HepG2 (cell line): Measurements from ENCODE around the gene KISS1R.

Source experiments
- AHR ChIP-seq: IDR thresholded peaks from 2 replicates; pipeline ENCODE4 v1.6.1; 2018; ENCODE audit warnings: missing genetic modification reagents, missing compliant biosample characterization
- CEBPB ChIP-seq: IDR thresholded peaks from 2 replicates; pipeline ENCODE4 v1.6.1; 2011; ENCODE audit warnings: low read depth, low read length, improper control_type of control experiment, borderline replicate concordance
- CHCHD3 ChIP-seq: sonication (generic); formaldehyde crosslinking; IDR thresholded peaks from 2 replicates; pipeline ENCODE4 v1.8.0; 2022; ENCODE audit warnings: mild to moderate bottlenecking, missing genetic modification reagents, moderate library complexity
- CREB3 ChIP-seq: sonication (generic); formaldehyde crosslinking; IDR thresholded peaks from 2 replicates; pipeline ENCODE4 v1.5.0; 2020; ENCODE audit warnings: missing genetic modification reagents
- CTCF ChIP-seq: sonication (generic); formaldehyde crosslinking; IDR thresholded peaks from 2 replicates; pipeline ENCODE4 v1.5.0; 2020; ENCODE audit warnings: mild to moderate bottlenecking, missing genetic modification reagents, moderate library complexity
- EZH2 ChIP-seq: conservative IDR thresholded peaks from 2 replicates; pipeline ENCODE4 v1.6.1; 2012; ENCODE audit warnings: mild to moderate bottlenecking, low read depth, low read length, moderate library complexity
- HNRNPK ChIP-seq: fragments of 200-400 bp; formaldehyde crosslinking; IDR thresholded peaks from 2 replicates; pipeline ENCODE4 v1.6.1; 2018; ENCODE audit warnings: low read length, low read depth, moderate library complexity, mild to moderate bottlenecking; ENCODE audit not compliant: poor library complexity, severe bottlenecking
- JUND ChIP-seq: sonication (generic); formaldehyde crosslinking; IDR thresholded peaks from 2 replicates; pipeline ENCODE4 v1.8.0; 2022; ENCODE audit warnings: mild to moderate bottlenecking, missing genetic modification reagents
- POLR2A ChIP-seq, 2 experiments: IDR thresholded peaks; 2 replicates each; pipeline ENCODE4 v1.6.1; 2011; ENCODE audit warnings: low read depth in 2 of 2, low read length in 2 of 2, mild to moderate bottlenecking in 1 of 2, moderate library complexity in 1 of 2; ENCODE audit not compliant: insufficient read depth in 1 of 2
- REST ChIP-seq, 2 experiments: IDR thresholded peaks; 2 replicates each; pipeline ENCODE4 v1.6.1; 2011 to 2012; ENCODE audit warnings: low read length in 2 of 2, borderline replicate concordance in 1 of 2, low read depth in 1 of 2, mild to moderate bottlenecking in 1 of 2, moderate library complexity in 1 of 2
- SIN3B ChIP-seq: fragments of 150-350 bp; IDR thresholded peaks from 2 replicates; pipeline ENCODE4 v1.6.1; 2014; ENCODE audit warnings: low read length
- SNAI1 ChIP-seq: sonication (generic); formaldehyde crosslinking; IDR thresholded peaks from 2 replicates; pipeline ENCODE4 v1.5.0; 2020; ENCODE audit warnings: mild to moderate bottlenecking, missing genetic modification reagents, borderline replicate concordance
- TAF1 ChIP-seq: sonication (generic); formaldehyde crosslinking; IDR thresholded peaks from 2 replicates; pipeline ENCODE4 v1.4.0; 2020; ENCODE audit warnings: missing genetic modification reagents
- ZNF704 ChIP-seq: sonication (generic); formaldehyde crosslinking; IDR thresholded peaks from 2 replicates; pipeline ENCODE4 v1.8.1; 2023; ENCODE audit warnings: mild to moderate bottlenecking, inconsistent platforms, moderate library complexity, missing genetic modification reagents, borderline replicate concordance

GRCh38 chr19:954672-955494 lies 37.8 kb downstream of the KISS1R start:
- TF ChIP-seq CREB3 (CRISPR knock-in tag) (no peak), SIN3B (no peak), CTCF (CRISPR knock-in tag) (no peak; the same call in 1 of the 2 replicates), JUND (CRISPR knock-in tag) (no peak), POLR2A (IDR thresholded peaks at IDR 0.05; ENCODE audit: insufficient read depth in 1 of 2, low read depth in 2 of 2, low read length in 2 of 2) (no peak), CHCHD3 (no peak), ZNF704 (CRISPR knock-in tag) (no peak), REST (IDR thresholded peaks at IDR 0.05; ENCODE audit: borderline replicate concordance in 1 of 2, low read depth in 1 of 2, low read length in 2 of 2) (no peak), TAF1 (CRISPR knock-in tag) (no peak), SNAI1 (CRISPR knock-in tag) (no peak), HNRNPK (no peak), EZH2 (no peak), CEBPB (no peak), AHR (CRISPR knock-in tag) (no peak)
